NCI-H82 treated with DMSO at 0.1 percent for 48 hours (cell line): ENCODE results near the gene RNPEPL1.

Experiments used
- DNase-seq: peaks from one replicate; lab custom pipeline; 2025; ENCODE audit not compliant: unreplicated experiment; lab: John Stamatoyannopoulos, UW

Gene RNPEPL1

DNA sequence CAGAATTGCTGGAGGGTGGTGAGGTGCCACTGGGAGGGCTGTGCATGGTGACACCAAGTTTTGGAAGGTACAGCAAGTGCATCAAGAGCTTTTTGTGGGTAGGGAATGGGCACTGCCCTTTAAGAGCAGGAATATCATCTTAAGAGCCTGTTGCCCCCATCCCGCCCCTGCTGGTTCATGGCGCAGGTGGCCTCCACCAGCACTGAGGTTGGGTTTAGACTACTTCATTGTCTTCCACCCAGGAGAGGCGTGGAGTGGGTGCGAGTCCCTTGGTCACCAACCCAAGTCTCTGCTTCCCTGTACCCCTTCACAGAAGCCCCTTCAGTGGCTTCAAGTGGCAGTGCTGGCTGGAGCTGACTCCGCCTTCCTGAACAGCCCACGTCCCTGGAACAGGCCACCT lies 7.8 kb downstream of the RNPEPL1 start:
- no peak for DNase-seq

DNA sequence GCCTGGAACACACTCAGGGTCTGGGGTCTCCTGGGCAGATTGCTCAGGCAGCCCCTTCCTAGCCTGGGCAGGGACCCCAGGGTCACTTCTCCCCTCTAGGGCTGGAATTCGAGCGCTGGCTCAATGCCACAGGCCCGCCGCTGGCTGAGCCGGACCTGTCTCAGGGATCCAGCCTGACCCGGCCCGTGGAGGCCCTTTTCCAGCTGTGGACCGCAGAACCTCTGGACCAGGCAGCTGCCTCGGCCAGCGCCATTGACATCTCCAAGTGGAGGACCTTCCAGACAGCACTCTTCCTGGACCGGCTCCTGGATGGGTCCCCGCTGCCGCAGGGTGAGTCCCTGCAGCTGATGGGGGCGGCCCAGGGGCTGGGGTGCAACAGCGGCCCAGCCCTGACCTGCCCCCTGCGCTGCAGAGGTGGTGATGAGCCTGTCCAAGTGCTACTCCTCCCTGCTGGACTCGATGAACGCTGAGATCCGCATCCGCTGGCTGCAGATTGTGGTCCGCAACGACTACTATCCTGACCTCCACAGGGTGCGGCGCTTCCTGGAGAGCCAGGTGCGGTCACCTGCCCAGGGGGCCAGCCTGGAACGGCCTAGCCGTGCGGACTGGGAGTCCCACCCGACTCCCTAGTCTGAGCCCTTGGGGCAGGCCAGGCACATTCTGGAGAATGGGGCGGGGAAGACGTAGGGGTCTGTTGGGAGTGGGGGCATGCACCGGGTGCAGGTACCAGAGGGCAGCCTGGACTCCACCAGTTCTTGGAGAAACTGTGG lies 8.3 kb downstream of the RNPEPL1 start:
- DNase-seq: no peak

DNA sequence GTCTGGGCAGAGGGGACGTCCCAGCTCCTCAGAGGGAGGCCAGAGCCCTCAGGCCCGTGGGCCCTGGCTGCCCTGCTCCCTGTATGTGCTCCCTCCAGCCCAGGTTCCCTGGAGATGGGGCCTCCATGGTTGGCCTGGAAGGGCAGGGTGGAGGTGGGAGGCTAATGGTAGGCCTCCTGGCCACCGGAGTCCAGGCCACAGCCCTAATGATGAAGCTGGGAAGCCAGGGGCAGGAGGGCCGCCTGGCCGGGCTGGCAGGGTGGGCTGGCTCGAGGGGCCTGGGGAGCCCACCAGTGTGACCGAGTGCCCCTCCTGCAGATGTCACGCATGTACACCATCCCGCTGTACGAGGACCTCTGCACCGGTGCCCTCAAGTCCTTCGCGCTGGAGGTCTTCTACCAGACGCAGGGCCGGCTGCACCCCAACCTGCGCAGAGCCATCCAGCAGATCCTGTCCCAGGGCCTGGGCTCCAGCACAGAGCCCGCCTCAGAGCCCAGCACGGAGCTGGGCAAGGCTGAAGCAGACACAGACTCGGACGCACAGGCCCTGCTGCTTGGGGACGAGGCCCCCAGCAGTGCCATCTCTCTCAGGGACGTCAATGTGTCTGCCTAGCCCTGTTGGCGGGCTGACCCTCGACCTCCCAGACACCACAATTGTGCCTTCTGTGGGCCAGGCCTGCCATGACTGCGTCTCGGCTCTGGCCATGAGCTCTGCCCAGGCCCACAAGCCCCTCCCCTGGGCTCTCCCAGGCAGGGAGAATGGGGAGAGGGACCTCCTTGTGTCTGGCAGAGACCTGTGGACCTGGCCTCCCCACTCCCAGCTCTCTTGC lies 9.2 kb downstream of the RNPEPL1 start:
- DNase-seq: no peak

DNA sequence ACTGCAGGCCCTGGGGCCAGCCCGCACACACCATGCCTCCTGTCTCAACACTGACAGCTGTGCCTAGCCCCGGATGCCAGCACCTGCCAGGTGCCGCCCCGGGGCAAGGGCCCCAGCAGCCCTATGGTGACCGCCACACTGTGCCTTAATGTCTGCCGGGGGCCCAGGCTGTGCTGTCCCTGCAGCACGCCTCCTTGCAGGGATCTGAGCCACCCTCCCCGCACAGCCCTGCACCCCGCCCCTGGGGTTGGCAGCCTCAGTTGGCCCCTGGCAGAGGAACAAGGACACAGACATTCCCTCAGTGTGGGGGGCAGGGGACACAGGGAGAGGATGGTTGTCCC lies 9.8 kb downstream of the RNPEPL1 start:
- DNase-seq: no peak

DNA sequence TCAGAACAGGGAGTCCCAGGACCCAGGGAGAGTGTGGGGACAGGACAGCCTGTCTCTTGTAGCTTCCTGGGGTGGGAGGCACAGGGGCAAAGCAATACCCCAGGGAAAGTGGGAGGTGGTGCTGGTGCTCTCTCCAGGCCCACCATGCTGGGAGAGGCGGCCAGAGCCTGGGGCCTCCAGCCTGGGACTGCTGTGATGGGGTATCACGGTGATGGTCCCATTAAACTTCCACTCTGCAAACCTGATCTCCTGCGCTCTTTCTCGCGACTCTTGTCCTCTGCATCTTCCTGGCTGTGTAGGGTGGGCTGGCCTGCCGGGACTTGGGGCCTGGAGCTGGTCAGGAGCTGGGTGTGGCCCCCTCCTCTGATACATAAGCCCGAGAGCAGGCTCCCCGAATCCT lies 10.2 kb downstream of the RNPEPL1 start:
- no peak for DNase-seq

DNA sequence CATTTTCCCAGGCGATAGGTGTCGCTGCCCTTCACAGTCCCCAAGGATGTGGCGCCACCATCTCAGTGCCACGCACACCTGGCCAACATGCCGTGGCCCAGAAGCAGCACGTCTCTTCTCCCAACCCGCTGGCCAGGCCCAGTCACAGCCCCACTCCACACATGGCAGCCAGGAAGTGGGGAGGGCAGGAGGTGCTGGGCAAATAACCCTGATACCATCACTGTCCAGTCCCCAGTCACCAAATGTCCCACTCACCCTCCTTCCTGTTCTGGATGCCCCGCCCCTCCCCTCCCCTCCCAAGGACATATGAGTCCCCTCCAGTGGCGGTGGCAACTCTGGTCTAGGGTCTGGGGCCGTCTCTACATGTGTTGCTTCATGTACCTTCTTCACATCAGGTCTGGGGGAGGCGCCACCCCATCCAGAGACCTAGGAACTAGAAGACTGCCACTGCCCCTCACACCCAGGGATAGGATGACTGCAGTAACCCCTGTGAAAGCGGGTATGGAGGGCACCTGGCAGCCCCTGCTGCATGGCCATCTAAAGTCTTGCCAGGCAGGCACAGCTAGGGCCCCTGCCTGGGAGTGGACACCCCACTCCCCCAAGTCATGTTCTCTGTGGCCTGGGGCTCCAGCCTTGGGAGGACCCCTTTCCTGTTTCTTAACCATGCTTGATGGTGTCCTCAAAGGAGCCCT lies 10.9 kb downstream of the RNPEPL1 start:
- DNase-seq: no peak

DNA sequence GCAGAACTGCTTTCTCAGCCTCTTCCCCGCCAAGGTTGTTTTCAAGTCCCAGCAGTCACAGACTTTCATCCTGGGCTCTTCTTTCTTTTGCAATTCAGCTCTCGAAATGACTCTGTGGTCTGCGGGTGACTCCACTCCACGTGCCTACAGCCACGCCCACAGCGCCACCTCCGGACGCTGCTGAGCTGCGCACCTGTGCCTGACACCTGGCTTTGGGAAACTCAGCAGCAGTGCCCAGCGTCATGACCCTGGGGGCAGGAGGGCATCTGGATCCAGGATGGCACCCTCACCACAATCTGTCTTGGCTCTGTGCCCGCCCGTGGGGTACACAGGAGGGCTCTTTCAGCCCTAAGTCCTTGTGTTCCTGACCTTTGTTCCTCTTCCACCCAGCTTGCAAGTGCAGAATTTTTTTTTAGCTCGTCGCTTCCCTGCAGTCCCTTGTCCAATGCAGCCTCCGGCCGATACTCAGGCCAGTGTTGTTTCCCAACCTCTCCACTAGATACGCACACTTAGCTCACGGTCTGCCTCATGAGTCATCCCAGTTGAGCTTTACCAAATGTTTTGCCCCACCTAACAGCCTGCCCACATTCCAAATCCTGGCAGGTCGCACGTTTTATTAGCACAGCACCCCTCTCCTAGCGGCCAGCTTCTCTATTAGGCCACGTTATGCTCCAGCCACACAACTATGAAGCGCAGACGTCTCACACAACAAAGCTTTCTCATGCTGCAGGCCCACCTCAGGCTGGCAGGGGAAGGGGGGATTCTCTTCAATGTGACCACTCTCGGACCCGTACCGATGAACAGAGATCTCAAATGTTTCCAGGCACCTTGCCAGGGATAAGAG lies 11.7 kb downstream of the RNPEPL1 start:
- no peak for DNase-seq

DNA sequence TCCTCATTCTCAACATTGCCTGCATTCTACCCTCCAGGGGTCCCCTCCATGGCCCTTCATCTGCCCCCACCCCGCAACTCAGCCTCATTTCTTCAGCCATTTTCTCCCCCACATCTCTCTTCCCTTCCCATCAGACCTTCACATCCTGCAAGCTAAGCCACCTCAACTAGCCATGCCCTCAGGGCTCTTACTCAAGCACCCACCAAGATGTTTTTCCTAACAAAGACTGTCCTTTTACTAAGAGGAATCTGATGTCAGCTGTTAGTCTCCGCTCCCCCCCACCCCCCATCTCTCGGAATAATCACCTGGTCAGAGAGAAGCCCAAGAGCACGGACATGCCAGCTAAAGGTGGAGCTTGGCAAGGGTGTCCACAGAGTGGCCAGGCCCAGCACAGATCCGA lies 13.5 kb downstream of the RNPEPL1 start:
- DNase-seq: no peak

DNA sequence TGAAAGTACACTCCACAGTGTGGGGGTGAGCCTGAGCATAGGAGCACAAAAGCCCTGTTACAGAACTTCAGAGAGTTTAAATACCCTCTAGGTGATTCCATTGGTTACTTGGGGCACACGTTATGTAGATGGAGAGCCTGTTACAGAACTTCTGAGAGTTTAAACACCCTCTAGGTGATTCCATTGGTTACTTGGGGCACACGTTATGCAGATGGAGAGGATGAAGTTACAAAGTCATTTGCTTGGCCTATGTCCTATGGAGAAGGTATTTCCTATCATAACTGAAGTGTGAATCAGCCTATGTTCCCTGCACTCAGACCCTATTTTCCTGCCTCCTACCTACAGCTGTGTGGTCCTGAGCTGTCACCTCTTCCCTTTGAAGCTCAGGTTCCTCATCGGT lies 14.5 kb downstream of the RNPEPL1 start:
- no peak for DNase-seq

DNA sequence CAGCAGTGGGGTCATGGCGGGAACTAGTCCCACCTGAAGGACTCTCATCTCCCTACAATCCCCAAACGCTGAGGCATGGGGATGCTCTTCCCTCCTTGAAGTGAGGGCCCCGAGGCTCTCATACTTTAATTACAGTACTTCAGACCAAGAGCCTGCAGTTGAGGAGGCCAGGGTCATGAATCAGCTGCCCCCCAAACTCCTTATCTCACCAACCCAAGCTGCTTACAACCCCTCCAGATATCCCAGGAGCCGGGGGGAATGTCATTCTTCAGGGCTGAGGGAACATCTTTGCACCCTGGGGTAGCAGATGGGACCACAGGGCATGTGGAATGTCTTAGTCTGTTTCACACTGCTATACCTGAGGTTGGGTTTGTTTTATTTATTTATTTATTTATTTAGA lies 15.5 kb downstream of the RNPEPL1 start:
- DNase-seq: no peak

DNA sequence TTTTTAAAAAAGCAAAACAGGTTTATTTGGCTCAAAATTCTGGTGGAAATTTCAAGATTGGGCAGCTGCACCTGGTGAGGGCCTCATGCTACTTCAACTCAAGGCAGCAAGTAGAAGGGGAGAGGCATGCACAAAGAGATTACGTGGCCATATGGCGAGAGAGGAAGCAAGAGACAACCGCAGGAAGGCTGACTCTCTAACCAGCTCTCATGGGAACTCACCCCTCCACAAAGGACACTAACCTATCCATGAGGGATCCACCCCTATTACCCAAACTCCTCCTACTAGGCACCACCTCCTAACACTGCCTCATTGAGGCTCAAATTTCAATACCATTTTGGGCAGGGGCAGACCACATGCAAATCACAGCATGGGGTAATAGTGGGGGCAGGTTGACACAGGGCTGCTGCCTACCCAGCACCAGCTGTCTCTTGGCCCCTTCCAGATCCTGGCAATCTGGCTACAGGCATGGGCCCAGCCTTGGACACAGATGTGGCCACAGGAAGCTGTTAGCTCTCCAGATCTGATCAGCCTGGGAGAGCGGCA lies 16.3 kb downstream of the RNPEPL1 start:
- peak; percentile 97 for DNase-seq

DNA sequence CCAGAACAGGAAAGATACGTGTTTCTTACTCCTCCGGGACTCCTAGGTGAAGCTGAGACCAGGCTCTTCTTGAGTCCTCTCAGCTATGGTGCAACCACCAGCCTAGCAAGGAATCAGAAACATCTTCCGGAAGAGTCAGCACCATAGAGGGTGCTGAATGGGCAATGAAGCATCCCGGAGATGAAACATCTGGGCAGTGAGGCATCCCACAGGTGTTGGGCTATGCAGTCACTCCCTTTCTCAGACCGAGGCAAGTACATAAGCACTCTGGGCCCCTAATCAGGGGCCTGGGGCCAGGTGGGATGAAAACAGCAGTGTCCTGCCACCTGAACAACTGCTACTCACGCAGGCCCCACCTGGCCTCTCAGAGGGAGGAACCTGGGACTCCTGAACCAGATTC lies 16.8 kb downstream of the RNPEPL1 start:
- no peak for DNase-seq

DNA sequence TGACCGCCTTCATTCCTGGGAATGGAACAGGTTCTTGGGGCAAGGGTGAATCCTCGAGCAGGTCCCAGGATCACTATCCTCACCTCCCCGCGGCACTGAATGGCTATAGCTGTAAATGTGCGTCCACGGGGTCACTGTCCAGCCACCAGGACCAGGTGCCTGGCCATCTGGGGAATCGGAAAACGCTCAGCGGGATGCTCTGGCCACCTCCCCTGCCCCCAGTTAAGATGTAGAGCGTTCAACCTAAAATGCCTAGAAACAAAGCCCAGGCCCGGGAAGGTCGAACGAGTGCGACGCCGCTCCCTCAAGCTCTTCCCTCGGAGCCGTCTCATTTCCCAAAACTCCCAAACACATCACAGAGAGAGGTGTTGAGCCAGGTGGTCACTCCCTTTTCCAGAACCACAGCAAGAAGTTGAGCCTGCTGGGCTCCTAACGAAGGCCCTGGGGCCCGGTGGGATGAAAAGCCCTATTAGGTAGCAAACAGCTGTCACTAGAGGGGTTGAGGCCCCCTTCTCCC lies 17.5 kb downstream of the RNPEPL1 start:
- no peak for DNase-seq

DNA sequence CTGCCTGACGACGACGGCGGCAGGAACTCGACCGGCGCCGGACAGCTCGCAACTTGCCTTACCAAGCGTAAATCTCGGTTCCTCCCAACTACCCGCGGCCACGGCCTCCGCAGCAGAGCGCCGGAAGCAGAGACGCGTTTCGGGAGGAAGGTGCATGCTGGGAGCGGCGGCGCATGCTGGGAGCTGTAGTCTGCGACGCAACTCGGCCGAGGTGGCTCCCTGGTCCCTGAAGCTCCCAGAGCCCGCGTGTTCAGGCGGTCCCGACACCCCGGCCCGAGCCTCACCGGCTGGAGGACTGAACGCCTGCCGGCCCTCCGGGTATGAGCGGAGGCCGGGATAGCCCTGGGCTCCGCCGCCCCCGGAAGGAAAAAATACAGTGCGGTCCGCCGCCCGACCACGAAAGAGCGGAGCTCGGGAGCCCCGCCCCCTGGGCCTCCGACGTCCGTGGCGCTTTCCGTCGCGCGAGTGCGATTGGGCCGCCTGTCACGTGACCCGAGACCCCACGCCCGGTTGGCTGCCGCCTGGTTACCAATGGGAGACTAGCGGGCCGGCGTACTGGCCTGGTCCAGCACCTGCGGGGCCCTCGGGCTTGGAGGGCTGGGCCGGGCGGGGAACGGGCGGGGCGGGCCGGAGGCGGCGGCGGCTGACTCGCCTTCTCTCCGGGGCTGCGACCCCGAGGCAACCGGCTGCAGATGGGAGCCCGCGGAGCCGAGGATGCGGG lies 18.1 kb downstream of the RNPEPL1 start, which contains the start of gene CAPN10:
Gene CAPN10, plus strand, starts transcription at position 537 of the 721 bp plus-strand sequence. Its CDS starts 178 bp downstream, at position 715.
- peak; percentile 74 for DNase-seq

DNA sequence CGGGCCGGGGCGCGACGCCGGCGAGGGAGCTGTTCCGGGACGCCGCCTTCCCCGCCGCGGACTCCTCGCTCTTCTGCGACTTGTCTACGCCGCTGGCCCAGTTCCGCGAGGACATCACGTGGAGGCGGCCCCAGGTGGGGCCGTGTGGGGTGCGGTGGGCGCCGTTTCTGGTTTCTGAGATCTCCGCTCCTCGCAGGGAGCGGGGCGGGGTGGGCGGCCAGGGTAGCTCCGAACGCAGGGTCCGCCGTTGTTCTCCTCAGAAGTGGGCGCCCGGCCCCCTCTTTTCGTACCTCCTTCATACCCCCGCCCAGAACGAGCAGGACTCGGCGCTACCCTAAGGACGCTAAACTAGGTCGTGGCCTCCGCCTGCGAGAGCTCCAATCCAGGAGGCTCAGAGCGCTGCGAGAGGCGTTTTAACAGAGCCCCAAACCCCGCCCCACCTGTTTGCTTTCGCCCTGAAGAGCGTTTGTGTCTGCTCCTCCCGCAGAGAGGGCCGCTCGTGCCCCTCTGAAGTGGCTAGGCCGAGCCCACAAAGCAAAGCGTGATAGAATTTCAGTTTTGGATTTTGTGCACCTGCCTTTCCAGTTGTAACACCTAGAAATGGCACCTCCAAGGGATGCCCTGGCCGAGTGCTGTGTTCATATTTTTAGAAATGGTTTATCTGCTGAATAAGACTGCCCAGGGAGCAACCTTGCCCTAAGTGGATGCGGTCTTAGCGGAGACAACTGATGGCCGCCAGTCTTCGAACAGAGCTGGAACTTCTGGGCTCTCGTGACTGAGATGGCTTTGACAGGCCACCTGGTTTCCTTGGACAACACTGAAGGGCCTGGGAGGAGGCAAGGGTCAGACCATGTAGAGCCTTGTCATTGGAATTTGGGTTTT lies 18.9 kb downstream of the RNPEPL1 start:
- no peak for DNase-seq

DNA sequence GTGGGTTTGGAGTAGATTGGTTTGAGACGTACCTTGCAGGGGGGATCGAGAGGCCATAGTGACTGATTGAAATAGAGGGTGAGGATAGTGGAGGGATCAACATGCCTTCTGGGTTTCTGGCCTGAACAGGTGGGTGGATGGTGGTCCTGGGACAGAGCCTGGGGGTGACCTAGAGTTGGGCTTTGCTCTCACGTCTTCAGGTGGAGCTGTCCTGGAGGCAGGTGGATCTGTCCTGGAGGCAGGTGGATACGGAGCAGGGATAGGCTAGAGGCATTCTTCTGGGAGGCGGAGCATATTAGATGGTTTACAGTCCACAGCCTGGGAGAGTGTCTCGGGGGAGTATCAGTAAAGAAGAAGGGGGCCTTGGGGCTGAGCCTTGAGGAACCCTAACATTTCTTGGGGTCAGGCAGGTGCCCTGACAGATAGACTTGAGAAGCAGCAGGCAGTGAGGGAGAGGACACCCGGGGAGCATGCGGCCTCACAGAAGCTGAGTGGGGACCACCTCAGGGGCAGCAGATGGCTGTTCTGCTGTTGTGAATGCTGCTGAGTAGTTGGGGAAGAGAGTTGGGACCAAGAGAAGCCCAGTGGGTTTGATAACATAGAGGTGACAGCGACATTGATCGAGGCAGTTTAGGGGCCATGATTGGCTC lies 19.8 kb downstream of the RNPEPL1 start:
- no peak for DNase-seq

DNA sequence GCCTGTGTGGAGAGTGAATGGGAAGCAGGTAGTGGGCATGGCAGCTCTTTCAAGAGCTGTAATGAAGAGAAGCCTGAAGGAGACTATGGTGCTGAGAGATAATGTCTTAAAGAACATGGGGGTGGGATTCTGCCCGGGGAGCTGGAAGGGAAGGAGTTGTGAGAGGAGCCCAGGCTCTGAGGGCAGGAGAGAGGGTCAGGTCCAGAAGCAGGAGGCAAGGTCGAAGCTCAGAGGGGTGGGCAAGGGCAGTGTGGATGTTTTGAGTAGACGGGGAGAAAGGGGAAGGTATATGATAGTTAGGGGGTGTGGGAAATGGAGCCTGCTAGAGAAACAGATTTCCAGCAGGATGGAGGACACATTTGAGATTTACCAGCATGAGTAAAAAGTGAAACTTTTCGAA lies 20.4 kb downstream of the RNPEPL1 start:
- DNase-seq: no peak

DNA sequence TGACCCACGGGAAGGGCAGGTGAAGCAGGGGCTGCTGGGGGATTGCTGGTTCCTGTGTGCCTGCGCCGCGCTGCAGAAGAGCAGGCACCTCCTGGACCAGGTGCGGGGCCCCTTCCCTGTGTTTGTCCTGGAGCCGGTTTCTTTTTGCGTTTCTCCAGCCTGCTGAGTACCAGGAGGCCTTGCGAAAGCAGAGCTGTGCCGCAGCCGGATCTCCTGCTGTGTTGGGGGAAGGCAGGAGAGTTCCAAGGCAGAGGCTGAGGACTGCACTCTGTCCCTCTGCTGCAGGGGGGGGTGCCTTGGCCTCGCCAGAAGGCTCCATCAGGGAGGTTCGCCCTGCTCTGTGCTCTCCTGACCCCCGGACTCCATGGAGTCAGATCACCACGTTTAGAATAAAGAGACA lies 21.1 kb downstream of the RNPEPL1 start:
- no peak for DNase-seq
